ENCODE results near the gene UBTF.

Gene UBTF

DNA sequence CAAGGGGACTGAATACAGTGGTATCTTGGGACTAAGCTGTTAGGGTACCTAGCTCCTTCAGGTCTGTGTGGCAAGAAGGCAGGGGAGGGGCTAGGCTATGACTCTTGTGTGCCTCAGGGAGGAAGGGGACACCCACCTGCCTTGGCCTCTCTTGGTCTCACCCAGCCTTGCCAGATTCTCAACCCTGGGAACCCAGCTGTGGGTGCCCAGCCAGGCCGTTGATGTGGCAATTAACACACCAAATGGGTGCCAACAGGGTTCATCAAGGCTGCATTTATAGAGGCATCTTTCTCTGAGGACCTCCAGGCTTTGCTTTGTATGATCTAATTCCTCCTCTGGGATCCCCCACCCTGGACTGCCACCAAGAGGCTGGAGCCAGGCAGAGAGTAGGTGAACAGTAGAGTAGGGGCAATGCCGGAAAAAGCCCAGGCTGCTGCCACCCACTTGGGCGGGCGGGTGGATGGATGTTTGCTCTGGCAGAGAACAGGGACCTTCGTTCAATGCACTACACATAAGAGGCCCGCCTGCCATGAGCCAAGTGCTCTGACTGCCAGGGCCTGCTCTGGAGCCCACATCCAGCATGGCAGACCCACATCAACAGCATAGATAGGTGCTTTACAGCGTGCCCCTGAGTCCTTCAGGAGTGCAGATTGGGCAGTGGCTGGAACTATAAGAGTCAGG, 52.2 kb downstream of the UBTF start:
- peak overlapping the region; percentile 39 for H3K27ac ChIP-seq
- no peak for TF ChIP-seq CTCF (conservative IDR thresholded peaks at IDR 0.05; ENCODE audit: low read depth)
- DNase-seq (ENCODE audit: low spot score): no peak
- ChIA-PET CTCF (interaction anchor here (0.6 to 0.9 kb wide), 2 partner anchors 126 to 203 kb away, joined by 3 to 4 read pairs; no protein-coding TSS in a partner anchor), POLR2A (ENCODE audit: low non-redundant PET) (no interaction called here)

DNA sequence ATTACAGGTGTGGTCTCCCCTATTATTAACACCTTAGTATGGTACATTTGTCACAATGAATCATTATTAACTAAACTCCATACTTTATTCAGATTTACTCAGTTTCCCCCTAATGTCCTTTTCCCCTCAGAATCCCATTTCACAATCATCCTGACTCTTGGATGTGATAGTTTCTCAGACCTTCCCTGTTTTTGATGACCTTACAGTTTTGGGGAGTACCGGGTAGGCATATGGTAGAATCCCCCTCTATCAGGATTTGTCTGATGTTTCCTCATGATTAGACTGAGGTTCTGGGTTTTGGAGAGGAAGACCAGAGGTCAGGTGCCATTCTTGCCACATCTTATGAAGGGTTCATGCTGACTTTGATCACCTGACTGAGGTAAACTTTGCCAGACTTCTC, 55.0 kb downstream of the UBTF start:
- ChIA-PET CTCF (interaction anchor here (0.7 kb wide), 1 partner anchor 53 kb away, joined by 3 read pairs; no protein-coding TSS in a partner anchor), POLR2A (ENCODE audit: low non-redundant PET) (no interaction called here)
- DNase-seq (ENCODE audit: low spot score): no peak
- no peak for TF ChIP-seq CTCF (conservative IDR thresholded peaks at IDR 0.05; ENCODE audit: low read depth)
- no peak overlapping the region for H3K27ac ChIP-seq

DNA sequence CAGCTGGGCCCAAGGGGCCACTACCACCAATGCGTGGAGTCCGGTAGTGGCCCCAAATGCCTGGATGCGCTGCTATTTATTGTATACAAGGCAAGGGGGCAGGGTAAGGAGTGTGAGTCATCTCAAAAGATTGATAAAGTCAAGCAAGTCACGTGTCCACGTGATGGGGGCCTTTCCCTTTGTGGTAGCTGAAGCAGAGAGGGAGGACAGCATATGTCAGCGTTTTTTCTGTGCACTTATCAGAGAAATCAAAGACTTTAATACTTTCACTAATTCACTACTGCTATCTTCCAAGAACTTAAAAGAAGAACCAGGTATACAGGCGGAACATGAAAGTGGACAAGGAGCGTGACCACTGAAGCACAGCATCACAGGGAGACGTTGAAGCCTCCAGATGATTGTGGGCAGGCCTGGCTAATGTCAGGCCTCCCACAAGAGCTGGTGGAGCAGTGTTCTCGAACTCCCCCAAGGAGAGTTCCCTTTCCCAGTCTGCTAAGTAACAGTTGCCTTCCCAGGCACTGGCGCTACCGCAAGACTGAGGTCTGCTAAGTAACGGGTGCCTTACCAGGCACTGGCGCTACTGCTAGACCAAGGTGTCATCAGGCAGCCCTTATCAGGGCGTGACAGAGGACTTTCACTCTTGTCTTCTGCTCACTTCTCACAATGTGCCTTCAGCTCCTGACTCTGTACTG, 59.8 kb downstream of the UBTF start:
- H3K27ac ChIP-seq: no peak overlapping the region
- no peak for DNase-seq (ENCODE audit: low spot score)
- CTCF ChIA-PET: interaction anchor here (0.6 kb wide), 1 partner anchor 186 kb away, joined by 3 read pairs; no protein-coding TSS in a partner anchor
- TF ChIP-seq CTCF (conservative IDR thresholded peaks at IDR 0.05; ENCODE audit: low read depth): no peak
- POLR2A ChIA-PET (ENCODE audit: low non-redundant PET): no interaction called here

- CTCF ChIA-PET: interaction anchor here (0.7 kb wide), 1 partner anchor 522 kb away, joined by 3 read pairs; no protein-coding TSS in a partner anchor
- POLR2A ChIA-PET (ENCODE audit: low non-redundant PET): no interaction called here
- H3K27ac ChIP-seq: peak overlapping the region; percentile 9; the same call in 1 of the 2 replicates
- no peak for TF ChIP-seq CTCF (conservative IDR thresholded peaks at IDR 0.05; ENCODE audit: low read depth)
- DNase-seq (ENCODE audit: low spot score): no peak
Measured at GRCh38 chr17:44155488-44155887, 64.0 kb downstream of the UBTF start.

Measured in RWPE1 (cell line).